COR-L47 (cell line): ENCODE data around the gene GRHL1.
A peak's percentile ranks its signal among the peaks of the same experiment; 100 is the strongest.

Source experiments
- DNase-seq: peaks from one replicate; lab custom pipeline; 2025; lab: John Stamatoyannopoulos, UW

Gene GRHL1

DNA sequence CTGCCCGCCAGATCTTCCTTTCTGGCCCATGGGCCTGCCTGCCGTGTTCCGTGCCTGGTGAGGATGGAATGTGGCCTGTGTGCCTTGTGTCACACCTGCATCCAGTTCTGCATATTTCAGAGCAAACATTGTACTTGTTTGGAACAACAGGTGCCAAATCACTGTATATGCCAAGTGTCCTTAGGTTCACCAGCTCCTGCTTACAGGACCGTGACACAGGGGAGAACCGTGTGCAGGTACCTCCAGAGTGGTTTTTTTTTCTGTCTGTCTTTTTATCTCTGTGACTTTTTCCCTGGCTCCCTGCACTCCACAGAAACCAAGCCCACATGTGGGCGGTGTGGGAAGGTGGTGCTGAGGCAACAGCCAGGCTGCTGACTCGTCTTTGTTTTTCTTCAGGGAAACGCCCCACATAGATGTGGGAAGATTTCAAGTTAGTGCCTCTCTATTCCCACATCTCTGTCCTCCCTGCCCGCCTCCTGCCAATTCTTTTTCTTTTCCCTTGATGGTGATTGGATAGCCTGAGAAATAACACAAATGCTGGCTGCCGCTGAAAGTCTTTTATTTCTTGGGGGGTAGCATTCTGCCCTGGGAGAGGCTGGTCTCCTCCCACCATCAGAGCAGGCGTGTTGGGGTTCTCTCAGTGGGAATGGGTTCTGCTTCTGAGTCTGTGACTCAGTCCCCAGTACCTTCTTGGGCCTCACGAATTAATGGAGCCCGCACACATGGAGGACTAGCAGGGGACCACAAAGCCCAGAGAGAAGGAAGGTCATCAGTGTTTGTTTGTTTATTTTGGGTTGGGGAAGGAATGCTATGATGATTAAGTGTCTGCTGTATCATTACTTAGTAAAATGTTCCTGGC lies 21.4 kb downstream of the GRHL1 start:
- no peak for DNase-seq

- DNase-seq, result no peak
These were observed 22.2 kb downstream of the GRHL1 start for GRCh38 chr2:9973690-9974089.

DNA sequence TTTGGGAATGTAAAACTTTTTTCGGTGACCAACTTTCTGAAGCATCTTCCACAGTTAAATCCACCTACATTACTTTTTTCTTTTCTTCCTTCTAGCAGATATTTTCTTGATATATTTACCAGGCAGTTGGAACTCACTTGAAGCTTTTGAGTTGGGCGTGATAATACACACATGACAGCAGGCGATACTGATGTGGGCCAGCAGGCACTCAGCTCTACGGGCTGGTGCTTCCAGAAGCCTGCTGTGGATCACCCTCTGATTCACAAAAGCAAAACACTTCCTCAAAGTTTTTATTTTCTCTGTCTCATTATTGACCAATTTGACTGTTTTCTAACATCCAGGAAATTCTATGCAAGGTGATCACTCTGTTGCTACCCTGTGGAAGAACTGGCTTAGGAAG lies 22.9 kb downstream of the GRHL1 start:
- no peak for DNase-seq

DNA sequence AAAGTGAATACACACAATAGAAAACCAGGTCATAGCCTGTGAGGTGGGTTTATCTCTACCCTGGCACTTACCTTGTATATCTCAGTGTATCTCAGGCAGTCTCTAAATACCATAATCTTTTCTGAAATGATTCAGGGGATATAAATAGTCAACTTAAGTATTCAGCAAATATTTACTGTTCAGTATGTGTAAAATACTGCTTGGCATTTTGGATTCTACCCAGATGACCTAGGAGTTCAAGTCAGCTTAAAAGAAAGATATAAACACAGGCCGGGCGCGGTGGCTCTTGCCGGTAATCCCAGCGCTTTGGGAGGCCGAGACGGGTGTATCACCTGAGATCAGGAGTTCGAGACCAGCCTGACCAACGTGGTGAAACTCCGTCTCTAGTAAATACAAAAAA lies 23.8 kb downstream of the GRHL1 start:
- peak; percentile 18 for DNase-seq

DNA sequence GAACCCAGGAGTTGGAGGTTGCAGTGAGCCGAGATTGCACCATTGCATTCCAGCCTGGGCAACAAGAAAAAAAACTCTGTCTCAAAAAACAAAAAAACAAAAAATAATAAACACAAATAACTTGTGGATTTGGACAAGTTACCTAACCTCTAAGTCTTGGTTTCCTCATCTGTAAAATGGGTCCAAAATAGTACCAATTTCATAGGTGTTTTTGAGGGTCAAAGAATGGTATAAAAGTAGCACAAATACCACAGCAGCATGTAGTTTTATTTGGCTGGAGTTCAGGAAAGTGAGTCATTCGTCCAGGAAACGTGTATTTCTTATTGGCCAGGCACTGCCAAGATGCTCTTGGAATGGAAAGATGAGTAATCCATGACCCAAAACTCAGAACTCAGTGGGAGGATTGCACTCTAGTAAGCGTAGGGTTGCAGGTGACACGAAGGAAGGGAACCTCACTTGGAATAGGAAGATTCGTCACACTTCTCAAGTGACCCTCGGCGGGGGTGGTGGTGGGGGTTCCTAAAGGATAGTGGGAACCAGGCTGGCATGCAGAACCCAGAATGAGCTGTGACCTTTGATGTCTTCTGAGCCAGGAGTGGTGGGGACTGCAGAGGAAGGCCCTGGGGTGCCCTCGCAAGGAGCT lies 24.4 kb downstream of the GRHL1 start:
- no peak for DNase-seq

DNA sequence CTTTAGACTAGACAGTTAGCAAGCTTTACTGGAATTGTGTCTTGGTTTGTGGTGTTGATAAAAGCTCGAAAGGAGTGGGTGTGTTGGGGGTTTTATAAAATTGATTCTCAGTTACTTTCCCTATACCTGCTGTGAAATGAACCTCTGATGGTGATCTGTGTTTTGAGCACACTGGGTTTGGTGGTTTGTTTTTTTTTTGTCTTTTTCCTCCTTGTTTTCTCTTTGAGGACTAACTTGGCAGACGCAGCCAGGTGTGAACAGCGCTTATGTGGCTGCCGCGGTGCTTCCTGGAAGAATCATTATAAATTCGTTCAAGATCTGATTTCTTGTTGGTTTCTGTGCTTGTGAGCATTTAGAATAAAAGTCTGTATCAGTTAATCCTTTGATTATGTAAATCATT lies 28.5 kb downstream of the GRHL1 start:
- no peak for DNase-seq

GRCh38 chr2:9980520-9980919 lies 29.0 kb downstream of the GRHL1 start:
- no peak for DNase-seq

- DNase-seq, result no peak
These were observed 30.2 kb downstream of the GRHL1 start for GRCh38 chr2:9981655-9982054.

DNA sequence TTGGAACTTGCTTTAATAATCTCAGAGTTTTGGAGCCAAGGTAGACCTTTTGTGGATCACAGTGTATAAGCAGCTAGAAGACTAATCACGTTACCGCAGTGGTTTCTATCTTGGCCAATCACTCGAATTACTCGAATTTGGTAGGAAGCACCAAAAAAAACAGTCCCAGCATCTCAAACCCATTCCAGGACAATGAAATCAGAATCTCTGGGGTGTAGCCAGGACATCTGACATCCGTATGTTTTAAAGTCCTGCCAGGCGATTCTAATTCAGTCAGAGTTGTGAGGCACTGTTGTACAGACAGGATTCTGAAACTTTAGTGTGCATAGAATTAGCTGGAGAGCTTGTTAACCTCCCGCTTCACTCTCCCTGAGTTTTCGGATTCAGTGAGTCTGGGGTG lies 30.8 kb downstream of the GRHL1 start:
- no peak for DNase-seq

DNA sequence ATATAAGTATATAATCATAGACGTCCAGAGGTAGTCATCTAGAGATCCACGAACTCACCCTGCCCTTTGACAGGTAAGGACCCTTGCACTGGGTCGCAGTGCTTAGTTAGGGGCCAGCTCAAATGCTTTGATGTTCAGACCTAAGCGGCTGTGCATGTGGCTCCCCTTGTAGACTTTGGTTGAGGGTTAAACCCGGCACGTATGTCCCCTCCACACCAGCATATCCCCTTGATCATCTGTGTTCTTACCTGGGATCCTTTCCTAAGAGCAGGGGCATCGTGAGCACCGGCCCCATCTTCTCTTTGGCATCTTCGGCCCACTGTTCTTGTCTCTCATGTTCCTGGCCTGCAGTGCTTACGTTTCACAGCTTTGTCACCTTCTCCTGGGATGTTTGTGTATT lies 31.4 kb downstream of the GRHL1 start:
- DNase-seq, result no peak

GRCh38 chr2:9983401-9984216 lies 32.1 kb downstream of the GRHL1 start:
- DNase-seq, result no peak

DNA sequence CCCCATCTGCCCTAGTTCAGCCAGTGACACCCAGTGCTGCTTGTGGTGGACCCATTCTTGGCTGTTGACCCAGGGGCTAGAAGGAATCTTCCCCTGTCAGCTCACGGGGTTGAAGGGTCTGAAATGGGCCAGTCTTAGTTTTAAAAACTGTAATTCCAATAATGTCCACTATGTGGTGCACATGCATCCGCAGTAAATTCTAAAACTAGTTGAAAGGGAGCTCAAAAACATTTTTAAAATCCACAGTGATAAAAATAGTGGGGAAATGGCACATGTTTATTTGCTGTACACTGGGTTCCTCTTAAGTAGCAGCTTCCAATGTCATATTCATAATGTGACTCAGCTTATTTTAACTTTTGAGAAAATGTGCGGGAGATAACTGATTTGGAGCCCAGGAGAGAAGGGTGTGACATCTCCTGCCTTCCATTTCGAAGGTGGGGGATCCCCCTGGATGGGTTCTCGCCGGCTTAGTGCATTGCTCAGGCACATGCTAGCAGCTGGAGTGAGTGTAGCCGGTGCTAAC lies 32.8 kb downstream of the GRHL1 start:
- DNase-seq, result peak; percentile 11

DNA sequence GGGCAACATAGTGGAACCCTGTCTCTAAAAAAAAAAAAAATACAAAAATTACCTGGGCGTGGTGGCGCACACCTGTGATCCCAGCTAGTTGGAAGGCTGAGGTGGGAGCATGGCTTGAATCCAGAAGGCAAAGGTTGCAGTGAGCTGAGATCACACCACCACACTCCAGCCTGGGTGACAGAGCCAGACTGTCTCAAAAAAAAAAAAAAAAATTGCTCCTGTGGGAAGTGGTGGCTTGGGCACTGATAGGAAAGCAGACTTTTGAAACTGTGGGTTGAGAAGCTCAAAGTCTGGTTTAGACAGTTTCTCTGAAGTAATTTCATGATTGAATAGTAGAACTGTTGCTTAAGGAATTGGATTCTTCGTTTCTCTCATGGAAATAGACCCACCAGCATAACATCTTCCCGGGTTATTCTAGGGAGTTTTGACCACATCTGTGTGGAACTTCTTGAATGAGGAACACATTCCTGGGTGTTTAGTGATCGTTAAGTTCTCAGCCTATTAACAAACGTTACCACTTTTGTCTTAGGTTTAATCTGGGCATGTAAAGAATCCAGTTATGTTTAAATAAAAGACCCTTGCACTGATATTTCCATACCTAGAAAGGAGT lies 33.5 kb downstream of the GRHL1 start:
- DNase-seq, result no peak

DNA sequence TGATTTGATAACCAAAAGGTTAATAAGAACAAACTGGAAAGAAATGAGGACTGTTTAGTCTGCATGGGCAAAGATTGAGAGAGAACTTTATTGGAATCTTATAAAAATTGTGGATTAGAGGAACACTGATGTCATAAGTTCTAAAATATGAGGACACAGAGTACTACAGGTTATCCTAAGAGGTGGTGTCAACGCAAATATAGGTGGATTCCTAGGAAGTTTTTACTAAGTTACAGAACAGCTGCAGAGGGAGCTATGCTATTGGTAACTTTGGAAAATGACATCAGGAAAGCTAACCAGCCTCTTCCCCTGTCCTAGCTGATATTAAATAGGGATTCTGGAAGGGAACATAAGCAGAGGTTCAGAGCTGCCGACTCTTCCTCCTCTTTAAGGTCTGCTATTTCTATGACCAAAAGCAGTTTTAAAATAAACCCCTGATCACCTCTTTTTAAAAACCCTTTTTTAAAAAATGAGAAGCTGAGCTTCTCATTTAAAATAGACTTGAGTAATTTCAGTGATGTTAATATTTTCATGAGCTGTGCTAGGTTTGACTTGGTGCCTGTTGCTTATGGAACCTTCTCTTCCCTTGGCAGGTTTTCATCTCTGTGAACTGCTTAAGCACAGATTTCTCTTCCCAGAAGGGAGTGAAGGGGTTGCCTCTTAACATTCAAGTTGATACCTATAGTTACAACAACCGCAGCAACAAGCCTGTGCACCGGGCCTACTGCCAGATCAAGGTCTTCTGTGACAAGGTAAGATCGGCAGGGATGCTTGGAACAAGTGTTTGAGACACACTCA lies 34.2 kb downstream of the GRHL1 start:
- no peak for DNase-seq

GRCh38 chr2:9988320-9988719 lies 36.8 kb downstream of the GRHL1 start:
- no peak for DNase-seq

GRCh38 chr2:9990736-9991135 lies 39.2 kb downstream of the GRHL1 start:
- DNase-seq, result peak; percentile 77

DNA sequence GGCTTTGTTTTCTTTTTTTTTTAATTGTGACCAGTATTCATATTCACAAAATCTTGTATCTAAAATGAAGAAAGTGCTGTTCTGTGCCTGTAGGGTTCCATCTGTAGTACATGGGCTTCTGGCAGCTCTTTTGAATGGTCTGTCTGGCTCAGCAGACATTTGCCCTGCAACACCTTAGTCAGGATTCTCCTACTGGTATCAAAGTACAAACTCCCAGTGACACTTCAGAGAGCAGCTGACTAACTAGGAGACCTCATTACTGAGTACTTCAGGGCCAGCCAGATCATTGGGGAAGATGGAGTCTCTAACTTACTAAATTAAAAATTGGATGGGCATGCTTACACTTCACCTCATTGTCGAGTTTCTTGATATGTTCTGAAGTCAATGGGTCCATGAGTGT lies 39.7 kb downstream of the GRHL1 start:
- no peak for DNase-seq

DNA sequence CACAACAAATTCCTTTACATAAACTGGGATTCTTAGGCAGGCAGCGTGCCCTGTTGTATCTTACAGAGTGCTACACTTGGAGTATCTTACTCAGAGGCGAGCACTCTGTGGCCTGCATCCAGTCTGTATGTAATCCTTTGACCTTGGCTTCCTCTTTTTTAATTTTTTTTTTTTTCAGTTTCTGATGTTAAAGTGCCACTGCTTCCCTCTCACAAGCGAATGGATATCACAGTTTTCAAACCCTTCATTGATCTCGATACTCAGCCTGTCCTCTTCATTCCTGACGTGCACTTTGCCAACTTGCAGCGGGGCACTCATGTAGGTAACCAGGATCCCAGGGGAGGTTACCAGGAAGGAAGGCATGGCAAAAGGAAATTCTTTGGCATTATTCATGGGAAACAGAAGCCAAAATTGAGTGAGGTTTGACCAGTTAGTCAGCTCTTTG lies 40.4 kb downstream of the GRHL1 start:
- DNase-seq, result no peak

DNA sequence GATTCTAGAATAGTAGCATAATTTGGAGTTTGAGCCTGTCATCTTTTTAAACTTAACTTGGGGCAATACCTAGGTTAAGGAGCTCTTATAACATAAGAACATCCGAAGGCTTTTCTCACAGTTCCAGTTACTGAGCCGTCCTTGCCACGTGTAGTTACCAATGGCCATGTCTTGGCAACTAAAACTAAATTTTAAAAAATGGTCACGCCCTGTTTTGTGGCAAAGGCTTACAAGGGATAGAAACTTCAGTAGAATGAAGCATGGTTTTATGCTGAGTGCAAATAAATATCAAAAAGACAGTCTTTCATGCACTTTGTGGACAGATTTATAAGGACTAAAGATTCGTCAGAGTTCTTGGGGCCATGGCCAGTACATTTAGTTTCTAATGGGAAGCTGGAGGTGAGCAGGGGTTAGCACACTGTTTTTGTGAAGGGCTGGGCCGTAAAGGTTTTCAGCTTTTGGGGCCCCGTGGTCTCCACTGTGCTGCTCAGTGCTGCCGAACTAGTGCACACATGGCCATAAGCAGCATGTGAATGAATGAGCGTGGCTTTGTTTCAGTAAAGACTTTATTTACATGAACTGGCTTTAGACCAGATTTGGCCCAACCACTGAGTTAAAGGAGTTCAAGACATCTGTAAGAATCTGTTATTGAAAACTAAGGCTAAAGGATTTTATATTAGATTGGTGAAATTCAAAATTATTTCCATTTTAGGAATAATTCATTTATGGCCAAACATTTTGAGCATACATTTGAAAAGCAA lies 41.1 kb downstream of the GRHL1 start:
- no peak for DNase-seq

DNA sequence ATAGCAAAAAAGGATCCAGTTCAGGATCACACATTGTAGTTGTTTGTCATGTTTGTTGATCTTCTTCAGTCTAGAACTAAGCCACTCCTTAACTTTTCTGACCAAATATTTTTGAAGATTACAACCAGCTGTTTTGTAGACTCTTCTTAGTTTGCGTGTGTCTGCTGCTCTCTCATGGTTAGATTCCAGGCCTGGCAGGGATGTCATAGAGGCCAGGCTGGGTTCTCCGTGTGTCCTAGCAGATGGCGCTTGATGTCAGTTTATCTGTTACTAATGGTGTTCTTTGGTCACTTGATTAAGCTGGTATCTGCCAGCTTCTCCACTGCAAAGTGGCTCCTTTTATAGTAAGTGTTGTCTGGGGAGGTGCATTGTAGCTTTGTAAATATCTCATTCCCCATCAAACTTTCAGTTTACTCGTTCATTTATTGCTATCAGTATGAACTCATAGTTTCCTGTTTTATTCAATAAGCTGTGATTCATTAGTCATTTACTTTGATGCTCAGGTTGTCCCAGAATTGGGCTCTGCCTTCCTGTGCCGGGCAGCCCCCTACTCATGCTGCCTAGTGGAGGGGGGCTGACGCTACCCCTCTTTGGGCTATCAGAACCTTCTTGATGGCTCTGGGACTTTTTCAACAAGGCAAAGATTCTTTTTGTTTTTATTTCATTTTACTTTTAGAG lies 42.1 kb downstream of the GRHL1 start:
- DNase-seq, result no peak
